B cell (primary cell): ENCODE data around the gene IGFL3.

Experiments
- CTCF ChIP-seq: fragments of 200-600 bp; IDR thresholded peaks from one replicate; pipeline ENCODE4 v1.8.0; 2022; ENCODE audit warnings: antibody characterized with exemption, mild to moderate bottlenecking
- EZH2 ChIP-seq: IDR thresholded peaks from 2 replicates; pipeline ENCODE4 v1.6.1; 2012; ENCODE audit warnings: borderline replicate concordance, low read depth, mild to moderate bottlenecking, moderate library complexity, low read length; ENCODE audit not compliant: insufficient read depth, poor library complexity, severe bottlenecking

- no peak for TF ChIP-seq CTCF
- TF ChIP-seq EZH2, result no peak
Observed at GRCh38 chr19:46079576-46079975, 44.9 kb downstream of the IGFL3 start.
